GM15510 (cell line): Measurements from ENCODE around the gene FLNC.

Experiments used
- POLR2A ChIP-seq: IDR thresholded peaks from 3 replicates; pipeline ENCODE4 v1.6.1; 2011; ENCODE audit warnings: borderline replicate concordance; ENCODE audit not compliant: insufficient read length; ENCODE audit errors: extremely low read depth

The FLNC gene

GRCh38 chr7:128891942-128892269 is 61.7 kb downstream of the FLNC start:
- TF ChIP-seq POLR2A: no peak

- no peak for TF ChIP-seq POLR2A
Observed at GRCh38 chr7:128892521-128893250, 62.5 kb downstream of the FLNC start.

- no peak for TF ChIP-seq POLR2A
Observed at GRCh38 chr7:128893251-128894100, 63.3 kb downstream of the FLNC start.

DNA sequence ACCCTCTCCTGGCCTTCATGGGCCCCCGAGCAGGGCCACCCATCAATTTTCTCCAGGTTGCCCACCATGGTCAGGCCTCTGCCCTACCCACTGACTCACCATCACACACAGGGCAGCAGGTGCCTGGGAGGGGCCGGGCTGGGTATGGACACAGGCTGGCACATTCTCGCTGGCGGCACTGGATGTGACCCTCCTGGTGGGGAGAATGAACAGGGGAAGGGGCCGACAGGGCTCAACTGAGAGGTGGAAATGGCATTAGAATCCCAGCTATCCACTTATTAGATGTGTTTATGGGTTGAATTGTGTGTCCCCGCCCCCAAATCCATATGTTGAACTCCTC is 63.9 kb downstream of the FLNC start:
- no peak for TF ChIP-seq POLR2A

DNA sequence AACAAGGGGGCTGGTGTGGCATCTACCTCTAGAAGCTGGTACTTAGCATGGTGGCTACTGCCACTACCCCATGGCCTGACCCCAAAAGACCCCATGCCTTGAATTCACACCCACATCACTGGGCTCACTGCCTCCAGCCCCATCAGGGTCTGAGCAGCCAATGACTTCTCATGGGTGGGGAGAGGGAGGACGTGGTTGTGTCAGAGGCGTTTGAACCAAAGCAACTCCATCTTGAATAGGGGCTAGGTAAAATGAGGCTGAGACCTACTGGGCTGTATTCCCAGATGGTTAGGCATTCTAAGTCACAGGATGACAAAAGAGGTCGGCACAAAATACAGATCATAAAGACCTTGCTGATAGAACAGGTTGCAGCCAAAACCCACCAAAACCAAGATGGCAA is 65.1 kb downstream of the FLNC start:
- TF ChIP-seq POLR2A: no peak

GRCh38 chr7:128899392-128899791 is 69.2 kb downstream of the FLNC start:
- TF ChIP-seq POLR2A: no peak

DNA sequence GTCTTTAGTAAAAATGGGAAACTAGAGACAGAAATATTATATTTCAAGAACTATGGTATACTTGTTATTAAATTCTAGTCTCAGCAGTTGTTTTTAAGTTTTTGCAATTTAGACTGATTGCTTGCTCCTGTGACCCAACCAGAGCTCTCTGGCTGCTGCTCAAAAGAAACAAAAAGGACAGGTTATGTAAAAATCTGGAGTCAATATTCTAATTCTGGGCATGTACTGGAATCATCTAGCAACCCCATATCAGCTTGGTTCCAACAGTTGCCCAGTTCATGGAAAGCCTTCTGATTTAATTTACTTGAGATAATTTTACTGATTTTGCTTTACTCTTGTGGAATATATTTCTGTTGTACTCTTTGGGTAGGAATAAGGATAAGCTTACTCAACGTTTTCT is 70.0 kb downstream of the FLNC start:
- no peak for TF ChIP-seq POLR2A

- TF ChIP-seq POLR2A: no peak
Observed at GRCh38 chr7:128902761-128903585, 72.8 kb downstream of the FLNC start.

DNA sequence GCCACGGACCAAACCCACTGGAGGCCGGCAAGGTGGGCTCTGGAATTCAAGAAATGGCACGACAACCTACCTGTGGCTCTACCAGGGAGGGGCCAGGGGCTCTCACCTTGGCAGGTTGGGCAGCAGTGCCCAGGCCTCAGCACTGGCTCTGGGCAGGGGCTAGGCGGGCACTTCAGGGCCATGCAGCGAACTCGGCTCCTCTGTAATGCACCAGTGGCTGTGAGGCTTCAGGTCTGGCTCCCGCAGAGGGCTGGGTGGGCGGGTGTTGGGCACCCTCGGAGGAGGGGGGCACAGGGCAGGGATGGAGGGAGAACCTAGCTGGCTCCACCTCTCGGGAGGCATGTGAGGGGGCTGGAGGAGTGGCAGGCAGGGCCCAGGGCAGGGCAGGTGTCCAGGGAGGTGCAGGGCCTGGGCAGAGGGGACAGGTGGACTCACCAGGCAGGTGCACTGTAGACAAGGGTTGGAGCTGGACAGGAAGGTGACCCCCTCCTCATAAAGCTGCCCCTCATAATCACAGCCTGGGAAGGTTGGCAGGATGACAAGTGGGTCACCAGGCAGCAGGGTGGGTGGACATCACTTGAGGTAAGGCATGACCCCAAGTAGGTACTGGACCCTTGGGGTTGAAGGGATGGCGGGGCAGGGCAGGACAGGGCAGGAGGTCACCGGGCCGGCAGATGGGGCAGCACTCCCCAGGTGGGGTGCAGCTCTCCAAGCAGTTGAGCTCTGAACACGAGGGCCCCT is 73.6 kb downstream of the FLNC start:
- TF ChIP-seq POLR2A: no peak

GRCh38 chr7:128904381-128905197 is 74.4 kb downstream of the FLNC start:
- no peak for TF ChIP-seq POLR2A

- TF ChIP-seq POLR2A: no peak
Observed at GRCh38 chr7:128906001-128906765, 76.0 kb downstream of the FLNC start.

- no peak for TF ChIP-seq POLR2A
Observed at GRCh38 chr7:128906766-128907559, 76.8 kb downstream of the FLNC start.
